HL-60 (cell line): ENCODE results near the gene EHD1.

Experiments
- DNase-seq, 2 experiments: peaks; one replicate each; pipeline ENCODE4 v3.0.0-alpha.2; 2010 to 2020; ENCODE audit warnings: low read depth in 1 of 2, low spot score in 1 of 2
- H3K27ac ChIP-seq: fragments of 250-450 bp; sonication (Bioruptor Pico); replicated peaks from 2 replicates; pipeline ENCODE4 v1.5.1; 2020; ENCODE audit warnings: mild to moderate bottlenecking, moderate library complexity
- H3K27me3 ChIP-seq: fragments of 250-450 bp; sonication (Bioruptor Pico); 2 replicates; pipeline ENCODE4 v1.5.1; 2021; ENCODE audit warnings: mild to moderate bottlenecking, moderate library complexity; ENCODE audit not compliant: insufficient read depth, poor library complexity, severe bottlenecking
- H3K4me3 ChIP-seq: replicated peaks from 2 replicates; pipeline ENCODE4 v1.5.1; 2011; ENCODE audit warnings: mild to moderate bottlenecking, control low read depth, low read length; ENCODE audit not compliant: insufficient read depth
- CTCF ChIP-seq: IDR thresholded peaks from one replicate; pipeline ENCODE4 v1.5.1; 2011; ENCODE audit warnings: low read length, control low read depth, inconsistent platforms; ENCODE audit not compliant: insufficient read depth
- GABPA ChIP-seq: IDR thresholded peaks from 2 replicates; pipeline ENCODE4 v1.6.1; 2012; ENCODE audit warnings: low read depth
- POLR2AphosphoS5 ChIP-seq: IDR thresholded peaks from 2 replicates; pipeline ENCODE4 v1.6.1; 2012; ENCODE audit warnings: low read depth
- SPI1 ChIP-seq: IDR thresholded peaks from 2 replicates; pipeline ENCODE4 v1.6.1; 2012; ENCODE audit warnings: low read depth, mild to moderate bottlenecking, borderline replicate concordance
- TF ChIP-seq, protein P1 (sequence below): IDR thresholded peaks from 2 replicates; pipeline ENCODE4 v1.6.1; 2012; ENCODE audit warnings: low read depth; ENCODE audit not compliant: insufficient replicate concordance

Gene EHD1

GRCh38 chr11:64838600-64839334, 39.7 kb downstream of the EHD1 start:
- H3K4me3 ChIP-seq = no peak overlapping the region
- H3K27me3 ChIP-seq = no peaks in the 10 kb centered on the region
- H3K27ac ChIP-seq = no peak overlapping the region
- no peak for DNase-seq
- TF ChIP-seq POLR2AphosphoS5 = no peak
- no peak for TF ChIP-seq GABPA
- no peak for TF ChIP-seq CTCF
- TF ChIP-seq, protein P1, sequence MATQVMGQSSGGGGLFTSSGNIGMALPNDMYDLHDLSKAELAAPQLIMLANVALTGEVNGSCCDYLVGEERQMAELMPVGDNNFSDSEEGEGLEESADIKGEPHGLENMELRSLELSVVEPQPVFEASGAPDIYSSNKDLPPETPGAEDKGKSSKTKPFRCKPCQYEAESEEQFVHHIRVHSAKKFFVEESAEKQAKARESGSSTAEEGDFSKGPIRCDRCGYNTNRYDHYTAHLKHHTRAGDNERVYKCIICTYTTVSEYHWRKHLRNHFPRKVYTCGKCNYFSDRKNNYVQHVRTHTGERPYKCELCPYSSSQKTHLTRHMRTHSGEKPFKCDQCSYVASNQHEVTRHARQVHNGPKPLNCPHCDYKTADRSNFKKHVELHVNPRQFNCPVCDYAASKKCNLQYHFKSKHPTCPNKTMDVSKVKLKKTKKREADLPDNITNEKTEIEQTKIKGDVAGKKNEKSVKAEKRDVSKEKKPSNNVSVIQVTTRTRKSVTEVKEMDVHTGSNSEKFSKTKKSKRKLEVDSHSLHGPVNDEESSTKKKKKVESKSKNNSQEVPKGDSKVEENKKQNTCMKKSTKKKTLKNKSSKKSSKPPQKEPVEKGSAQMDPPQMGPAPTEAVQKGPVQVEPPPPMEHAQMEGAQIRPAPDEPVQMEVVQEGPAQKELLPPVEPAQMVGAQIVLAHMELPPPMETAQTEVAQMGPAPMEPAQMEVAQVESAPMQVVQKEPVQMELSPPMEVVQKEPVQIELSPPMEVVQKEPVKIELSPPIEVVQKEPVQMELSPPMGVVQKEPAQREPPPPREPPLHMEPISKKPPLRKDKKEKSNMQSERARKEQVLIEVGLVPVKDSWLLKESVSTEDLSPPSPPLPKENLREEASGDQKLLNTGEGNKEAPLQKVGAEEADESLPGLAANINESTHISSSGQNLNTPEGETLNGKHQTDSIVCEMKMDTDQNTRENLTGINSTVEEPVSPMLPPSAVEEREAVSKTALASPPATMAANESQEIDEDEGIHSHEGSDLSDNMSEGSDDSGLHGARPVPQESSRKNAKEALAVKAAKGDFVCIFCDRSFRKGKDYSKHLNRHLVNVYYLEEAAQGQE = no peak
- TF ChIP-seq SPI1 = no peak

DNA sequence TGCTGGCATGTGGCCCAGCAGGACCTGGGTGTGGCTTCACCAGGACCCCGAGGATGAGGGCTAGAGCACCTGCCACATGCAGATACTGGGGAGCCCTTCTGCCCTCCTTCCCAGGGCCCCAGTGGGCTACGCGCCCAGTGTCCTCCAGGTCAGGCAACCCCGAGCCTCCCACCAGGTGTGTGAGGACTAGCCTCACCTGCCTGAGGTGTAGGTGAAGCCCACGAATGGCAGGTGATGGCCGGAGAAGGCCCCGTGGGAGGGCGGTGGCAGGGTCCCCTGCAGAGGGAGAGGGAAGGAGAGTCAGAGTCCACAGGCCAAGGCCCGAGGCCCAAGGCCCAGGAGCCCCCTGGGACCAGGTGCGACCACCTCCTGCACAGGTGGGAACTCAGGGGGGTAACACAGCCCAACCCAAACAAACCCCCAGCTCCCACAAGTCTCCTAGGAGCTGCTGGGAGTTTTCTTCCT, 40.5 kb downstream of the EHD1 start:
- no peak for DNase-seq
- no peak for TF ChIP-seq SPI1
- no peak for TF ChIP-seq GABPA
- TF ChIP-seq CTCF = no peak
- TF ChIP-seq, protein P1 = no peak
- no peak for TF ChIP-seq POLR2AphosphoS5
- no peak overlapping the region for H3K27ac ChIP-seq
- H3K27me3 ChIP-seq = no peaks in the 10 kb centered on the region
- no peak overlapping the region for H3K4me3 ChIP-seq

DNA sequence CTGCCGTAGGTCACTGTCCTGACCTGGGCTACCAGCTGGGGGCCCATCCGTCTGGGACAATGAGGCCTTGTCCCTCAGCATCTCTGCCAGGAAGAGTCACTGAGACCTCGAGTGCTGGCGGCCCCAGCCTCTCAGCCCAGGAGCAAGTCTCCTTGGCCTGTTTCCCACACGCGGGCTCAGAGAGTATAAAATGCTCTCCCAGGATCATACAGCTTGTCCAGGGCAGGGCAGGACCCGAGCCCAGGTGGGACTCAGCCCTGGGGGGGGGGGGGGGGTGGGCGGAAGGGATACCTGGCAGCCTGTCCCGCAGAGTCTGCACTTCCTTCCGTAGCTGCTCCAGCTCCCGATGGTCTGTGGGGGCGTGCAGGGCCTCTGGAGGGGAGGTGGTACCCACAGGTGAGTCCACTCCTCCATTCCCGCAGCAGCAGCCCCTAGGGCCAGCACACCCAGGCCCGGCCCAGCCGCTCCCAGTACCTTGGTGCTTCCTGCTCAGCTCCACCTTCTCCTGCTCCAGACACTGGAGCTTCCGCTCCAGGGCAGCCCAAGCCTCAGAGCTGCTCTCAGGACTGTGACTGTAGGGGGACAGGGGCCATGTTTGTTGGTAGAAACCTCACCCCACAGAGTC, 41.9 kb downstream of the EHD1 start:
- Histone ChIP-seq H3K27ac (no peak overlapping the region), H3K27me3 (no peaks in the 10 kb centered on the region)
- TF ChIP-seq POLR2AphosphoS5 (no peak), GABPA (no peak), CTCF (no peak), SPI1 (no peak)
- TF ChIP-seq, protein P1 = no peak

More for the DNA sequence above, 41.9 kb downstream of the EHD1 start:
- no peak overlapping the region for H3K4me3 ChIP-seq
- no peak for DNase-seq
